Trophoblast cell (in vitro differentiated cells and primary cell): ENCODE measurements around the gene BOK.
A peak's percentile ranks its signal among the peaks of the same experiment; 100 is the strongest.
"Not testable (repeated sequence)": the region's sequence is repeated elsewhere in the genome, so short reads cannot be mapped to it uniquely, and the experiment has no call there.

Experiments used
- DNase-seq, 2 donors: peaks; one replicate each; pipeline ENCODE4 v3.0.0-alpha.2; 2016
- H2AFZ ChIP-seq: 2 replicates; pipeline ENCODE4 v1.6.1; 2013; ENCODE audit warnings: low read length, moderate library complexity, mild to moderate bottlenecking; ENCODE audit not compliant: insufficient read depth, poor library complexity
- H2AK5ac ChIP-seq: 2 replicates; pipeline ENCODE4 v1.6.1; 2013; ENCODE audit warnings: mild to moderate bottlenecking, low read length
- H2BK120ac ChIP-seq: 2 replicates; pipeline ENCODE4 v1.6.1; 2013; ENCODE audit warnings: low read length, mild to moderate bottlenecking, moderate library complexity; ENCODE audit not compliant: insufficient read depth, poor library complexity
- H2BK12ac ChIP-seq: 2 replicates; pipeline ENCODE4 v1.6.1; 2013; ENCODE audit warnings: mild to moderate bottlenecking, low read length, moderate library complexity
- H2BK5ac ChIP-seq: 2 replicates; pipeline ENCODE4 v1.6.1; 2013; ENCODE audit warnings: low read length, low read depth, moderate library complexity, mild to moderate bottlenecking; ENCODE audit not compliant: poor library complexity
- H3K14ac ChIP-seq: 2 replicates; pipeline ENCODE4 v1.6.1; 2013; ENCODE audit warnings: mild to moderate bottlenecking, low read length
- H3K18ac ChIP-seq: 2 replicates; pipeline ENCODE4 v1.6.1; 2013; ENCODE audit warnings: mild to moderate bottlenecking, low read length
- H3K23ac ChIP-seq: 2 replicates; pipeline ENCODE4 v1.6.1; 2013; ENCODE audit warnings: low read length
- H3K27ac ChIP-seq: 2 replicates; pipeline ENCODE4 v1.5.1; 2013; ENCODE audit warnings: low read depth, mild to moderate bottlenecking, inconsistent platforms, low read length, moderate library complexity
- H3K27me3 ChIP-seq: 2 replicates; pipeline ENCODE4 v1.6.1; 2013; ENCODE audit warnings: inconsistent platforms, mild to moderate bottlenecking, low read length, moderate library complexity; ENCODE audit not compliant: insufficient read depth
- H3K36me3 ChIP-seq, 2 experiments: 1 replicate in 1 of 2; 2 replicates in 1 of 2; pipeline ENCODE4 v1.6.1; 2013; ENCODE audit warnings: low read length in 2 of 2, mild to moderate bottlenecking in 2 of 2, moderate library complexity in 1 of 2; ENCODE audit not compliant: insufficient read depth in 2 of 2, control insufficient read depth in 1 of 2
- H3K4ac ChIP-seq: 2 replicates; pipeline ENCODE4 v1.6.1; 2013; ENCODE audit warnings: low read depth, mild to moderate bottlenecking, low read length, moderate library complexity
- H3K4me1 ChIP-seq, 2 experiments: 1 replicate in 1 of 2; 2 replicates in 1 of 2; pipeline ENCODE4 v1.6.1; 2013; ENCODE audit warnings: low read length in 2 of 2, mild to moderate bottlenecking in 2 of 2, moderate library complexity in 1 of 2; ENCODE audit not compliant: insufficient read depth in 2 of 2, control insufficient read depth in 1 of 2
- H3K4me2 ChIP-seq: 2 replicates; pipeline ENCODE4 v1.6.1; 2013; ENCODE audit warnings: inconsistent platforms, mild to moderate bottlenecking, low read length, moderate library complexity
- H3K4me3 ChIP-seq: 2 replicates; pipeline ENCODE4 v1.5.1; 2013; ENCODE audit warnings: mild to moderate bottlenecking, low read depth, low read length, inconsistent platforms
- H3K79me1 ChIP-seq: one replicate; pipeline ENCODE4 v1.6.1; 2013; ENCODE audit warnings: low read length
- H3K79me2 ChIP-seq: 2 replicates; pipeline ENCODE4 v1.6.1; 2013; ENCODE audit warnings: low read length, mild to moderate bottlenecking; ENCODE audit not compliant: control insufficient read depth, insufficient read depth, poor library complexity
- H3K9ac ChIP-seq: 2 replicates; pipeline ENCODE4 v1.6.1; 2013; ENCODE audit warnings: mild to moderate bottlenecking, low read length
- H3K9me3 ChIP-seq: 2 replicates; pipeline ENCODE4 v1.6.1; 2013; ENCODE audit warnings: low read depth, mild to moderate bottlenecking, control low read depth, inconsistent platforms, low read length; ENCODE audit not compliant: insufficient read depth
- H4K12ac ChIP-seq: 2 replicates; pipeline ENCODE4 v1.6.1; 2013; ENCODE audit warnings: low read depth, mild to moderate bottlenecking, low read length, moderate library complexity
- H4K8ac ChIP-seq: 2 replicates; pipeline ENCODE4 v1.6.1; 2013; ENCODE audit warnings: low read depth, mild to moderate bottlenecking, low read length, moderate library complexity
- H4K91ac ChIP-seq: one replicate; pipeline ENCODE4 v1.6.1; 2013; ENCODE audit warnings: low read depth, mild to moderate bottlenecking, low read length, moderate library complexity
- WGBS: extraction: QIAGEN DNeasy Blood & Tissue Kit; methylation state at CpG from one replicate; pipeline ENCODE4 v1.1.7; 2013; ENCODE audit warnings: missing lambda C conversion rate; ENCODE audit not compliant: insufficient read length, insufficient coverage; ENCODE audit errors: extremely low coverage; 5-methylcytosine and 5-hydroxymethylcytosine counted together

The BOK gene

DNA sequence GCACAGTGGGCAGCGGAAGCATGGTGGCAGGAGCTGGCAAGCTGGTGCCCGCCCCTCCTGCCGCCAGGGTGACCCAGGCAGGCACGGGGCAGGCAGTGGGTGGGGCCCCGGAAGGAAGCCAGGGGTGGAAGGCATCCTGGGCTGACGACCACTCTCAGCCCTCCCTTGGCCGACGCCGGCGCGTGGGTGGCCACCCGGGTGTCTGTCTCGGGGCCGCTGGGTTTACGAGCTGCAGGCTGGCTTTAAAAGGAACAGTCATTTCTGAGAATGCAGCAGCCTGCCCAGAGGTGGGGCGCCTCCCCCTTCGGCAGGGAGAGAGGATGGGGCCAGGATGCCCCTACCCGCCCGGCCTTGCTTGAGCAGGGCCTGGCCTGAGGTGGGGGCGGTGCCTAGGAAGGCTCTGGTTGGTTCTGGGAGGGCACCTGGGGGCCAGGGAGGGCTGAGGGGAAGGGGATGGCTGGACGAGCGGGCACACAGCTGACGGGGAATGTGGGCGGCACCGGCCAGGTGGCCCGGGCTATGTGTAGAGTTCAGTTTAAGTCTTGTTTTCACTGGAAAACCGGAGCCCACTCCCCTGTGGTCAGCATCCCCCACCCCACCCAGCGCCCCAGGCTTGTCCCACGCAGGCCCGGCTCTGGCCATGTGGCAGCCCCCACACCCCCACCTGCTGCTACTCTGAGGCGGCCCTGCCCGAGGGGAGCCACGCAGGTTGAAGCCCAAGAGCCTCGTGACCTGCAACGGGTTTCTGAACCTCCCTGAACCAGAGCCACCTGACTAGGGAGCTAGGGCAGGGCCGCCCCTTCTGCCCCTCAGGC, 6.3 kb downstream of the BOK start:
- peaks cover 6% of the 10 kb centered on the region for H3K9me3 ChIP-seq
- H4K12ac ChIP-seq = no peak overlapping the region
- H3K9ac ChIP-seq = no peak overlapping the region
- no peak overlapping the region for H3K4me2 ChIP-seq
- no CpG with 5 or more reads among the region's 36 CpGs for WGBS
- no peaks in the 10 kb centered on the region for H3K27me3 ChIP-seq
- no peak overlapping the region for H2BK120ac ChIP-seq
- peaks cover 50 to 54% of the 10 kb centered on the region in 2 experiments for H3K4me1 ChIP-seq
- H3K79me2 ChIP-seq = peaks cover 15% of the 10 kb centered on the region
- peak overlapping the region; percentile 32 for H3K14ac ChIP-seq
- no peak for DNase-seq
- H2BK5ac ChIP-seq = no peak overlapping the region
- peak overlapping the region; percentile 25 for H3K4ac ChIP-seq
- H4K8ac ChIP-seq = no peak overlapping the region
- no peak overlapping the region for H3K4me3 ChIP-seq
- peaks cover 18% of the 10 kb centered on the region for H3K79me1 ChIP-seq
- peak overlapping the region; percentile 66 for H3K18ac ChIP-seq
- H2BK12ac ChIP-seq = no peak overlapping the region
- H3K27ac ChIP-seq = peak overlapping the region; percentile 23
- no peak overlapping the region for H3K23ac ChIP-seq
- no peak overlapping the region for H2AFZ ChIP-seq
- H3K36me3 ChIP-seq = peaks cover 28 to 37% of the 10 kb centered on the region in 2 experiments
- H4K91ac ChIP-seq = peak overlapping the region; percentile 28
- peak overlapping the region; percentile 34 for H2AK5ac ChIP-seq

DNA sequence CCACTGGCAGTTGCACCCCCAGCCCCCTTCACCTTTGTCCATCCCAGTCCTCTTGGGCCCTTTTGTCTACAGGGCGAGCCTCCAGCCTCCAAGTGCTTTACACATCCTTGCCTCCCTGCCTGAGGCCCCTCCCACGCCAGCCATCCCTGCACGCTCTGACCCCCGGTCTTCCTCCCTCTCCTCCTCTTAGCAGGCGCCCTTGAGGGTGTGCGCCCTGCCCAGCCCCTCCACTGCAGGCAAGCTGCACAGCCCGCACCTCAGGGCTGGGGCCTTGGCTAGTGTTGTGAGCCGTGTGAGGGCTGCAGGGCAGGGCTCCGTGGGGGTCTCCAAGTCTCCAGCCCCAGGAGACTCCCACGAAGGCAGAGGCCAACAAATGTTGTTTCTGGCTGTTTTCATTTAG, 6.9 kb downstream of the BOK start:
- Histone ChIP-seq H3K18ac (peak overlapping the region; percentile 41), H4K91ac (no peak overlapping the region), H2AFZ (no peak overlapping the region), H2AK5ac (no peak overlapping the region), H2BK12ac (no peak overlapping the region), H2BK5ac (no peak overlapping the region), H3K4me3 (no peak overlapping the region), H3K79me2 (peaks cover 9% of the 10 kb centered on the region), H2BK120ac (no peak overlapping the region), H4K12ac (no peak overlapping the region), H3K4me1 (peaks cover 45 to 51% of the 10 kb centered on the region in 2 experiments), H3K4ac (peak overlapping the region; percentile 29), H3K36me3 (peaks cover 28 to 37% of the 10 kb centered on the region in 2 experiments), H3K4me2 (no peak overlapping the region), H3K23ac (no peak overlapping the region), H3K9ac (no peak overlapping the region), H3K79me1 (peaks cover 13% of the 10 kb centered on the region), H3K27me3 (no peaks in the 10 kb centered on the region), H4K8ac (no peak overlapping the region), H3K27ac (no peak overlapping the region), H3K9me3 (peaks cover 6% of the 10 kb centered on the region), H3K14ac (no peak overlapping the region)
- WGBS = no CpG with 5 or more reads among the region's 10 CpGs
- DNase-seq = no peak

DNA sequence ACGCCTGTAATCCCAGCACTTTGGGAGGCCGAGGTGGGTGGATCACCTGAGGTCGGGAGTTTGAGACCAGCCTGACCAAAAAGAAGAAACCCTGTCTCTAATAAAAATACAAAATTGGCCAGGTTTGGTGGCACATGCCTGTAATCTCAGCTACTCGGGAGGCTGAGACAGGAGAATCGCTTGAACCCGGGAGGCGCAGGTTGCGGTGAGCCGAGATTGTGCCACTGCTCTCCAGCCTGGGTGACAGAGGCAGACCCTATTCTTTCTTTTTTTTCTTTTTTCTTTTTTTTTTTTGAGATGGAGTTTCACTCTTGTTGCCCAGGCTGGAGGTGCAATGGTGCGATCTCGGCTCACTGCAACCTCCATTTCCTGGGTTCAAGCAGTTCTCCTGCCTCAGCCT, 7.5 kb downstream of the BOK start:
- H3K14ac ChIP-seq, H3K18ac ChIP-seq, H3K27ac ChIP-seq, H2BK5ac ChIP-seq, H2AFZ ChIP-seq, H3K9ac ChIP-seq, DNase-seq, H3K27me3 ChIP-seq, H3K23ac ChIP-seq, H3K4ac ChIP-seq, H4K12ac ChIP-seq, H3K9me3 ChIP-seq, H4K91ac ChIP-seq, H2BK12ac ChIP-seq, H3K4me3 ChIP-seq, H2AK5ac ChIP-seq, H3K79me1 ChIP-seq, H2BK120ac ChIP-seq, H3K79me2 ChIP-seq, H4K8ac ChIP-seq, H3K4me2 ChIP-seq: not testable (repeated sequence)
- no CpG with 5 or more reads among the region's 11 CpGs for WGBS
- peaks cover 38 to 45% of the 10 kb centered on the region in 2 experiments for H3K4me1 ChIP-seq
- H3K36me3 ChIP-seq = peaks cover 28 to 38% of the 10 kb centered on the region in 2 experiments

DNA sequence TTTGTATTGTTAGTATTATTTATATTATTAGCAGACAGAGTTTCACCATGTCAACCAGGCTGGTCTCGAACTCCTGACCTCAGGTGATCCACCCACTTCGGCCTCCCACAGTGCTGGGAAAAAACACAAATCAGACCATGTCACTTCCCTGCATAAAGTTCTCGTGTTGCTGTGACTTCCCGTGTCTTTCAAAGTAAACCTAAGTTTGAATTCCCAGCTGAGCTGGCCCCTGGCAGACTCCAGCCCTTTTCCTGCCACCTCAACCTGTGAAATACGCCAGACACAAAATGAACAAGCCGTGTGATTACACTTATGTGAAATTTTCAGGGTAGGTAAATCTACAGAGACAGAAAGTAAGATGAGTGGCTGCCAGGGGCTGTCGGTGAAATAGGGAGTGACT, 7.9 kb downstream of the BOK start:
- H3K9ac ChIP-seq = no peak overlapping the region
- no peak for DNase-seq
- peaks cover 32 to 42% of the 10 kb centered on the region in 2 experiments for H3K36me3 ChIP-seq
- peaks cover 5% of the 10 kb centered on the region for H3K79me2 ChIP-seq
- no peak overlapping the region for H2BK5ac ChIP-seq
- no peak overlapping the region for H3K14ac ChIP-seq
- H3K4me3 ChIP-seq = no peak overlapping the region
- no peak overlapping the region for H2BK120ac ChIP-seq
- peaks cover 6% of the 10 kb centered on the region for H3K9me3 ChIP-seq
- H3K4ac ChIP-seq = no peak overlapping the region
- H4K8ac ChIP-seq = no peak overlapping the region
- no peak overlapping the region for H2BK12ac ChIP-seq
- H3K18ac ChIP-seq = no peak overlapping the region
- peaks cover 5% of the 10 kb centered on the region for H3K79me1 ChIP-seq
- no peak overlapping the region for H3K23ac ChIP-seq
- H3K27me3 ChIP-seq = no peaks in the 10 kb centered on the region
- no peak overlapping the region for H2AK5ac ChIP-seq
- no peak overlapping the region for H3K4me2 ChIP-seq
- no peak overlapping the region for H4K91ac ChIP-seq
- peaks cover 35 to 42% of the 10 kb centered on the region in 2 experiments for H3K4me1 ChIP-seq
- H4K12ac ChIP-seq = no peak overlapping the region
- WGBS = no CpG with 5 or more reads among the region's 7 CpGs
- H3K27ac ChIP-seq = no peak overlapping the region
- H2AFZ ChIP-seq = no peak overlapping the region
